Body of pancreas (tissue), 4 donors: ENCODE results near the gene GPR137. TPM values are rescaled to one million over a fixed set of nuclear protein-coding genes. Genes with fewer than 3 reads are reported as not detected.
"Not testable (repeated sequence)": the region's sequence is repeated elsewhere in the genome, so short reads cannot be mapped to it uniquely, and the experiment has no call there.

Experiments
- ATAC-seq: fragments of 150-250 bp; one replicate; pipeline ENCODE4 v1.9.1; 2016
- DNase-seq, 4 donors: peaks; one replicate each; pipeline ENCODE4 v3.0.0-alpha.2; 2019
- H3K27ac ChIP-seq, 4 donors: fragments of 200-600 bp; sonication (generic); 1 replicate in 3 of 4; 2 replicates in 1 of 4; pipeline versions ENCODE4 v1.5.1 to v1.6.1; 2016 to 2019; ENCODE audit warnings: mild to moderate bottlenecking in 1 of 4, mixed read lengths in 1 of 4, moderate library complexity in 1 of 4
- H3K27me3 ChIP-seq, 2 donors: fragments of 200-600 bp; sonication (generic); one replicate each; pipeline ENCODE4 v1.6.0; 2016; ENCODE audit warnings: mild to moderate bottlenecking in 1 of 2
- H3K36me3 ChIP-seq, 2 donors: fragments of 200-600 bp; sonication (generic); replicated peaks in 1 of 2; 2 replicates each; pipeline ENCODE4 v1.5.1; 2016; ENCODE audit warnings: low read depth in 2 of 2; ENCODE audit not compliant: insufficient read depth in 1 of 2
- H3K4me1 ChIP-seq: fragments of 200-600 bp; sonication (generic); one replicate; pipeline ENCODE4 v1.6.0; 2016
- H3K4me3 ChIP-seq, 2 donors: fragments of 200-600 bp; sonication (generic); 1 replicate in 1 of 2; 2 replicates in 1 of 2; pipeline ENCODE4 v1.5.1; 2016 to 2019
- H3K9me3 ChIP-seq, 3 donors: fragments of 200-600 bp; sonication (generic); 1 replicate in 2 of 3; 2 replicates in 1 of 3; pipeline ENCODE4 v1.5.1; 2016
- POLR2A ChIP-seq, 3 donors: fragments of 450-650 bp; IDR thresholded peaks; one replicate each; pipeline ENCODE4 v1.6.1; 2016; ENCODE audit warnings: antibody characterized with exemption in 3 of 3, mild to moderate bottlenecking in 2 of 3
- WGBS, 2 donors: methylation state at CpG; one replicate each; pipeline ENCODE4 v1.1.5; 2017; 5-methylcytosine and 5-hydroxymethylcytosine counted together
- intact Hi-C: fragments of 100-400 bp; cut with DNase I; formaldehyde crosslinking; loops from one replicate; pipeline ENCODE4 v1.15.1; 2023
- total RNA-seq, 2 donors: library from RNA; depleted of rRNA; stranded (reverse); fragments of >200 nt; gene quantifications; one replicate each; pipeline ENCODE4 v1.1.0, GENCODE V29; 2016
- TF ChIP-seq, protein P1 (sequence below), 7 experiments: fragments of 450-650 bp in 4 of 7; fragments of 200-600 bp in 3 of 7; sonication (generic) in 3 of 7; IDR thresholded peaks; one replicate each; pipeline ENCODE4 v1.5.1; 2016 to 2019; ENCODE audit warnings: antibody characterized with exemption in 7 of 7

The GPR137 gene
- total RNA-seq, 2 donors from 2014 or later, result 4.4 to 19.4 TPM

DNA sequence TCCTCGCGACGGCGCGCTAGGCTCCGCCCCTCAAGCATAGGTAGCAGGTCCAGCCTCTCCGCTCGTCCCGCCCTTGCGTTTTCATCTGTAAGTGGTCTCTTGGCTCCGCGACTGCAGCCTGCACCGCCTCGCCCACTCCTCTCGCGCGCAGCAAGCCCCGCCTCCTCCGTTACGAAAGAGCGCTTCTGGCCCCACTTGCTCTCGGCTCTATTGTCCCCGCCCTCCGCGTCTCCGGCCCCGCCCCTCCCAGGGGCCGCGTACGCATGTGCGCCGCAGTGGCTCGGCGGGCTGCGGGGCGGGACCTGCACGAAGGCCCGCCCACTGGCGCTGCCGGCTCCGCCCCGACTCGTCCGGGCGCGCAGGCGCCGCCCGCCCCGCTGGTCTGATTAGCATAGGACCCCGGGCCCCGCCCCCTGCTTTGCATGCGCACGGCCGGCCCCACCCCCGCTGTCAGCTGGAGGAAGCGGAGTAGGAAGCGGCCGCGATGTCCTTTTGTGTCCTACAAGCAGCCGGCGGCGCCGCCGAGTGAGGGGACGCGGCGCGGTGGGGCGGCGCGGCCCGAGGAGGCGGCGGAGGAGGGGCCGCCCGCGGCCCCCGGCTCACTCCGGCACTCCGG is 19.5 kb downstream of the GPR137 start, which contains the start of gene ESRRA:
TSS of gene ESRRA (plus strand) at position 450 of the 616 bp plus-strand sequence. CDS start 1,656 bp downstream, outside the sequence.
- ATAC-seq (peak; percentile 87), DNase-seq (peak; percentile 100)
- TF ChIP-seq POLR2A (IDR thresholded peaks at IDR 0.05), result peak in 2 of 3 donors; percentile 31 to 56
- TF ChIP-seq, protein P1, sequence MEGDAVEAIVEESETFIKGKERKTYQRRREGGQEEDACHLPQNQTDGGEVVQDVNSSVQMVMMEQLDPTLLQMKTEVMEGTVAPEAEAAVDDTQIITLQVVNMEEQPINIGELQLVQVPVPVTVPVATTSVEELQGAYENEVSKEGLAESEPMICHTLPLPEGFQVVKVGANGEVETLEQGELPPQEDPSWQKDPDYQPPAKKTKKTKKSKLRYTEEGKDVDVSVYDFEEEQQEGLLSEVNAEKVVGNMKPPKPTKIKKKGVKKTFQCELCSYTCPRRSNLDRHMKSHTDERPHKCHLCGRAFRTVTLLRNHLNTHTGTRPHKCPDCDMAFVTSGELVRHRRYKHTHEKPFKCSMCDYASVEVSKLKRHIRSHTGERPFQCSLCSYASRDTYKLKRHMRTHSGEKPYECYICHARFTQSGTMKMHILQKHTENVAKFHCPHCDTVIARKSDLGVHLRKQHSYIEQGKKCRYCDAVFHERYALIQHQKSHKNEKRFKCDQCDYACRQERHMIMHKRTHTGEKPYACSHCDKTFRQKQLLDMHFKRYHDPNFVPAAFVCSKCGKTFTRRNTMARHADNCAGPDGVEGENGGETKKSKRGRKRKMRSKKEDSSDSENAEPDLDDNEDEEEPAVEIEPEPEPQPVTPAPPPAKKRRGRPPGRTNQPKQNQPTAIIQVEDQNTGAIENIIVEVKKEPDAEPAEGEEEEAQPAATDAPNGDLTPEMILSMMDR (IDR thresholded peaks at IDR 0.05), result peak in 1 of 7 experiments; percentile 6
- H3K36me3 ChIP-seq, result no peaks in the 10 kb centered on the region
- peak within 1 kb of the TSS; percentile 86 to 97 (median 94) for H3K27ac ChIP-seq
- no peaks in the 10 kb centered on the region for H3K27me3 ChIP-seq
- WGBS, 2 donors, result 0 to 1% methylated on average over 4 to 33 of the region's 81 CpGs
- H3K9me3 ChIP-seq, result no peaks in the 10 kb centered on the region
- peaks cover 36% of the 10 kb centered on the region for H3K4me1 ChIP-seq
- H3K4me3 ChIP-seq, result peak within 1 kb of the TSS; percentile 40 to 58
- intact Hi-C loops, result no loop called here

DNA sequence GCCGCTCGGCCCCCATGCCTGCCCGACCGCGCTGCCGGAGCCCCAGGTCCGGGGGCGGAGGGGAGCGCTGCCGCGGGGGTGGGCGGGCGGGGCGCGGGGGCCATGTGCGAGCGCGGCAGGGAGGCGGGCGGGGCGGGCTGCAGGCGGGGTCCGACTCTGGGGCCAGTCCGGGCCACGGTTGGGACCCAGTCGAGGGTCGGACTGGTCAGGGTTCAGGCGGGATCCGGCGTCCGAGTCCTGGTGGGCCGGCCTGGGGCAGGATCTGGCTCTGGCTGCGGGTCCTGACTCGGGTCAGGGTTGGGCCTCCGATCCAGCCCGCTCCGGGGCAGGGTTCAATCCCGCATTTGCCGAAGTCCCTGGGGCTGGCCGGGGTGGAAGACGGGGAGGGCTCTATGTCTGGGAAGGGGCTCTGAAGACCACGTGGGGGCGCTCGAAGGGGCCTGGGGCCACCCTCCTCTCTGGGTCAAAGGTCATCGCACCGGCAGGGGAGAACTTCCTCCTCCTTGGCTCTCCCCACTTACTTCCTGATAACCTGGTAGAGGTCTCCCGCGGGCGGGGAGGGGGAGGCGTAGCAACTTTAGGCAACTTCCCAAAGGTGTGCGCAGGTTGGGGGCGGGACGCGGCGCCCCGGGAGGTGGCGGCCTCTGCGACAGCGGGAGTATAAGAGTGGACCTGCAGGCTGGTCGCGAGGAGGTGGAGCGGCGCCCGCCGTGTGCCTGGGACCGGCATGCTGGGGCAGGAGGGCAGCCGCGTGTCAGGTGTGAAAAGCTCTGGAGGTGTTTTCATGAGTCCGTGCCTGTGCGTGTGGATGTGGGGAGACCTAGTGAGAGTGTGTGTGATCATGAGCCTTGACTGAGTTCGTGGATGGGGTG is 20.3 kb downstream of the GPR137 start:
- 0% methylated on average over 26 to 54 of the region's 71 CpGs for WGBS, 2 donors
- Histone ChIP-seq H3K4me1 (peaks cover 28% of the 10 kb centered on the region), H3K4me3 (peak overlapping the region; percentile 40 to 58), H3K9me3 (no peaks in the 10 kb centered on the region), H3K36me3 (no peaks in the 10 kb centered on the region), H3K27ac (peak overlapping the region; percentile 86 to 97 (median 94)), H3K27me3 (no peaks in the 10 kb centered on the region)
- intact Hi-C loops, result no loop called here
- DNase-seq (peak; percentile 83 to 87 (median 84)), ATAC-seq (peak; percentile 36)
- TF ChIP-seq, protein P1 (IDR thresholded peaks at IDR 0.05), result peak in 4 of 7 experiments; percentile 26 to 32 (median 29)
- TF ChIP-seq POLR2A (IDR thresholded peaks at IDR 0.05), result peak; percentile 75 to 93 (median 92)

DNA sequence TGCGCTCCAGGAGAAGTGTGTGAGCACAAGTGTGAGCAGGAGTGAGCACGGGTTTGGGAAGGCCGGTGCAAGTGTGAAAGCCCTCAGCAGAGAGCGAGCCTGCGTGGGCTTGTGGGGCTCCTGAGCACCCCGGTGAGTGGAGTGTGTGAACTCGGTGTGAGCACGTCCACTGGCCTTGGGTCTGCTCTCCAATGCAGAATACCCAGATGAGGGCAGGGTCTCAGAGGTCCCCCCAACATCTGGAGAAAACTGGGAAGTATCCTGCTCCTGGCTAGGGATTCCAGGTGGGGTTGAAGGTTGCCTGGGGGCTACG is 20.9 kb downstream of the GPR137 start:
- peak overlapping the region; percentile 86 to 97 (median 94) for H3K27ac ChIP-seq
- H3K4me1 ChIP-seq, result peaks cover 28% of the 10 kb centered on the region
- H3K36me3 ChIP-seq, result no peaks in the 10 kb centered on the region
- ATAC-seq (no peak), DNase-seq (no peak)
- peak overlapping the region; percentile 40 to 58 for H3K4me3 ChIP-seq
- TF ChIP-seq, protein P1 (IDR thresholded peaks at IDR 0.05), result no peak
- peak in 1 of 3 donors; percentile 1 for TF ChIP-seq POLR2A (IDR thresholded peaks at IDR 0.05)
- no peaks in the 10 kb centered on the region for H3K9me3 ChIP-seq
- intact Hi-C loops, result no loop called here
- 8 to 31% methylated on average over 5 to 9 of the region's 9 CpGs for WGBS, 2 donors
- no peaks in the 10 kb centered on the region for H3K27me3 ChIP-seq

DNA sequence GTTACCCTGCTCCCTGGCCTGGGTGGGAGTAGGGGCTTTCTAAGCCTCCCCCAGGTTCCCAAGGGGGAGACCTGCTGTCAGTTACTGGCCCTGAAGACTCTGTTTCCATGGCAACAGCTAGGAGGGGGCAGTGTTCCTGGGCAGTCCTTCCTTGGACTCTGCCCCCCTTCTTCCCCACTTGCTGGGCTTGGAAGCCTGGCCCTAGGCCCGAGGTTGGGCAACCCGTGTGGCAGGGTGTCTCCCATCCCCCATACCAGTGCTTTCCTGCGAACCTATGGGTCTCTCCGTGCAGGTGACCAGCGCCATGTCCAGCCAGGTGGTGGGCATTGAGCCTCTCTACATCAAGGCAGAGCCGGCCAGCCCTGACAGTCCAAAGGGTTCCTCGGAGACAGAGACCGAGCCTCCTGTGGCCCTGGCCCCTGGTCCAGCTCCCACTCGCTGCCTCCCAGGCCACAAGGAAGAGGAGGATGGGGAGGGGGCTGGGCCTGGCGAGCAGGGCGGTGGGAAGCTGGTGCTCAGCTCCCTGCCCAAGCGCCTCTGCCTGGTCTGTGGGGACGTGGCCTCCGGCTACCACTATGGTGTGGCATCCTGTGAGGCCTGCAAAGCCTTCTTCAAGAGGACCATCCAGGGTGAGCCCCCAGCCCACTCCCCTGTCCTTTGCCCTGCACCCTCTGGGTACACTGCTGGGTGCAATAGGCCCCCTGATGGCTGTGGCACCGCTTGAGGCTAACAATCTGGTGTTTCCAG is 21.4 kb downstream of the GPR137 start:
- Histone ChIP-seq H3K27ac (peak overlapping the region; percentile 86 to 97 (median 94)), H3K4me3 (peak overlapping the region; percentile 40 to 58), H3K9me3 (no peaks in the 10 kb centered on the region), H3K36me3 (no peaks in the 10 kb centered on the region), H3K4me1 (peaks cover 28% of the 10 kb centered on the region), H3K27me3 (no peaks in the 10 kb centered on the region)
- DNase-seq (peak; percentile 58 to 78 (median 73)), ATAC-seq (no peak)
- TF ChIP-seq, protein P1 (IDR thresholded peaks at IDR 0.05), result no peak
- no peak for TF ChIP-seq POLR2A (IDR thresholded peaks at IDR 0.05)
- intact Hi-C loops, result no loop called here
- WGBS, 2 donors, result 22 to 57% methylated on average over 4 to 14 of the region's 15 CpGs

DNA sequence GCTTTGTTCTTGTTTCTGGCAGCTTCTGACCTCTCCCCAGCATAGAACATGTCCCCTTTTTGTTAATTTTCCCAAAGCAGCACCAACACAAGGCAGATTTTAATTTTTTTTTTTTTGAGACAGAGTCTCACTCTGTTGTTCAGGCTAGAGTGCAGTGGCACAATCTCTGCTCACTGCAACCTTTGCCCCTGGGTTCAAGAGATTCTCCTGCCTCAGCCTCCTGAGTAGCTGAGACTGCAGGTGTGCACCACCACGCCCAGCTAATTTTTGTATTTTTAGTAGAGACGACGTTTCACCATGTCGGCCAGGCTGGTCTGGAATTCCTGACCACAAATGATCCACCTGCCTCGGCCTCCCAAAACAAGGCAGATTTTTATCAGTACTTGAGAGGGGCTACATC is 22.1 kb downstream of the GPR137 start:
- H3K4me3 ChIP-seq, result not testable (repeated sequence)

More for the DNA sequence above, 22.1 kb downstream of the GPR137 start:
- ATAC-seq, intact Hi-C loops, H3K27me3 ChIP-seq, H3K36me3 ChIP-seq, H3K27ac ChIP-seq, H3K9me3 ChIP-seq, DNase-seq: not testable (repeated sequence)
- peaks cover 28% of the 10 kb centered on the region for H3K4me1 ChIP-seq
- WGBS, 2 donors, result 86 to 95% methylated on average over 5 of the region's 5 CpGs
